Heart left ventricle (tissue), 16 donors: ENCODE results near the gene ZNF669. TPM values are rescaled to one million over a fixed set of nuclear protein-coding genes. Genes with fewer than 3 reads are reported as not detected.
A peak's percentile ranks its signal among the peaks of the same experiment; 100 is the strongest.

Experiments used
- ATAC-seq, 4 donors: fragments of 200-7000 bp; cut with Tn5 transposase; one replicate each; pipeline ENCODE4 v1.9.1; 2020 to 2022; ENCODE audit warnings: moderate library complexity in 4 of 4, mild to moderate bottlenecking in 3 of 4, moderate number of reproducible peaks in 1 of 4
- DNase-seq, 5 donors: peaks; one replicate each; pipeline ENCODE4 v3.0.0-alpha.2; 2020
- H3K27ac ChIP-seq, 12 donors: fragments of 200-600 bp; sonication (generic) in 4 of 12; one replicate each; pipeline versions ENCODE4 v1.5.0 to v1.8.0; 2016 to 2022; ENCODE audit warnings: mild to moderate bottlenecking in 2 of 12
- H3K27me3 ChIP-seq, 9 donors: fragments of 200-600 bp; sonication (generic) in 2 of 9; one replicate each; pipeline versions ENCODE4 v1.5.1 to v1.8.0; 2016 to 2022; ENCODE audit warnings: mild to moderate bottlenecking in 3 of 9
- H3K36me3 ChIP-seq, 9 donors: fragments of 200-600 bp; sonication (generic) in 2 of 9; one replicate each; pipeline versions ENCODE4 v1.5.0 to v1.8.0; 2018 to 2022; ENCODE audit warnings: mild to moderate bottlenecking in 2 of 9
- H3K4me1 ChIP-seq, 12 donors: fragments of 200-600 bp; sonication (generic) in 4 of 12; one replicate each; pipeline versions ENCODE4 v1.5.0 to v1.8.0; 2016 to 2022; ENCODE audit warnings: mild to moderate bottlenecking in 3 of 12
- H3K4me3 ChIP-seq, 12 donors: fragments of 200-600 bp; sonication (generic) in 4 of 12; one replicate each; pipeline versions ENCODE4 v1.5.0 to v1.8.0; 2017 to 2022; ENCODE audit warnings: mild to moderate bottlenecking in 9 of 12, moderate library complexity in 4 of 12
- H3K9me3 ChIP-seq, 12 donors: fragments of 200-600 bp; sonication (generic) in 4 of 12; one replicate each; pipeline versions ENCODE4 v1.5.0 to v1.8.0; 2016 to 2022; ENCODE audit warnings: mild to moderate bottlenecking in 1 of 12
- POLR2A ChIP-seq, 2 donors: fragments of 450-650 bp; IDR thresholded peaks; one replicate each; pipeline ENCODE4 v1.6.1; 2017; ENCODE audit warnings: antibody characterized with exemption in 2 of 2, mild to moderate bottlenecking in 2 of 2, moderate library complexity in 2 of 2
- WGBS, 4 donors: extraction: QIAGEN DNeasy Blood & Tissue Kit in 2 of 4; methylation state at CpG; one replicate each; pipeline versions ENCODE4 v1.1.5 to v1.1.7; 2013 to 2018; 5-methylcytosine and 5-hydroxymethylcytosine counted together
- intact Hi-C, 10 donors: fragments of 100-400 bp; cut with DNase I; formaldehyde crosslinking; loops; one replicate each; pipeline versions ENCODE4 v1.11.1 to v1.14.2; 2022
- polyA plus RNA-seq, 2 donors: library from polyadenylated mRNA; stranded (reverse); fragments of 200-250 nt; gene quantifications; one replicate each; pipeline ENCODE4 v1.2.3, GENCODE V29; 2013
- total RNA-seq, 9 donors: library from RNA; depleted of rRNA in 2 of 9; stranded (reverse); fragments of >200 nt in 2 of 9; fragmentation: NEBNext Ultra II Directional in 3 of 9; extraction: Animal tissue kit (Norgen Biotek cat#: 25700) in 3 of 9; gene quantifications; one replicate each; pipeline versions ENCODE4 v1.1.0 to v1.2.4, GENCODE V29; 2016 to 2023
- TF ChIP-seq, protein P1 (sequence below), 12 donors: fragments of 200-600 bp; sonication (generic) in 4 of 12; IDR thresholded peaks; one replicate each; pipeline versions ENCODE4 v1.5.0 to v1.8.0; 2018 to 2022; ENCODE audit warnings: antibody characterized with exemption in 12 of 12, mild to moderate bottlenecking in 5 of 12
- donor health status: ischemic (EF 13 %, LVEDD 7.1; RV severe dilation, severe dysfunction).
- donor health status: healthy with polysubstance abuse.
- donor health status: DM: no; HTN: yes; CAD: no.
- donor health status: DM: no; HTN: no; CAD: no.
- donor health status: ischemic (EF 25% LVEDD 6.9; RV normal size, moderate dysfunction).
- donor health status: ischemic (EF 25% LVEDD 5.7; RV mildly dilated, moderate dysfunction).
- donor health status: healthy.
- donor health status: DM: yes; HTN: yes; CAD: no.
- donor health status: ischemic (EF 35%, LVEDD 5.7; RV mildly dilated, moderate dysfunction).
- donor health status: nonischemic (EF 11% LVEDD 7.7; RV severe dilation, severe dysfunction).
- donor health status: DM: yes; HTN: yes; CAD: no.
- donor health status: PGD.
- donor health status: ischemic (EF 29% LVEDD 5.4; RV normal size, mild dysfunction).
- donor health status: nonischemic (EF 23%, LVEDD 6.1; RV moderate dilation, normal function).

Gene ZNF669
- total and polyA plus RNA-seq, 11 donors: 1.5 to 5.4 (median 3.2) TPM

DNA sequence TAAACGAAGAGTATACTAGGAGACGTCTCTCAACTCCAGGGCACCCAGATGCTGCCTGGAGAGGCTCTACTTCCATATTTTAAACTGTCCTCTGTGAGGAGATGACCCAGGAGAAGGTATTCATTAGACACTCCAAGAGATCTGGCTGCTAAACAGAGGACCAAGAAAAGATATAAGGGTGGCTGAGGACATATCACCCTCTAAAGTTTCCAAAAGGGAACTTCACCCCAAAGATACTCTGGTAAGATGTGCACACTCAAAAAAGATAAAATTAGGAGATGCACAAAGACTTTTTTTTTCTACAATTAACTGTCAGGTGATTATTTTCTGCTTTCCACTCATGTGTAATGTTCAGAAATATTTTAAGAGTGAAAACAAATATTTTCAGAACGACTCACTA lies 26.9 kb downstream of the ZNF669 start:
- Histone ChIP-seq H3K27ac (no peak overlapping the region), H3K4me1 (peaks cover 0 to 21% (median 11%) of the 10 kb centered on the region in 12 donors), H3K9me3 (peaks cover 0 to 3% (median 0%) of the 10 kb centered on the region in 12 donors), H3K4me3 (peak overlapping the region in 5 of 12 donors; percentile 78 to 98 (median 91)), H3K27me3 (no peaks in the 10 kb centered on the region), H3K36me3 (no peaks in the 10 kb centered on the region)
- WGBS, 4 donors: 74 to 84% (median 78%) methylated on average over 3 of the region's 3 CpGs
- DNase-seq (no peak), ATAC-seq (no peak)
- no peak for TF ChIP-seq POLR2A (IDR thresholded peaks at IDR 0.05)
- TF ChIP-seq, protein P1, sequence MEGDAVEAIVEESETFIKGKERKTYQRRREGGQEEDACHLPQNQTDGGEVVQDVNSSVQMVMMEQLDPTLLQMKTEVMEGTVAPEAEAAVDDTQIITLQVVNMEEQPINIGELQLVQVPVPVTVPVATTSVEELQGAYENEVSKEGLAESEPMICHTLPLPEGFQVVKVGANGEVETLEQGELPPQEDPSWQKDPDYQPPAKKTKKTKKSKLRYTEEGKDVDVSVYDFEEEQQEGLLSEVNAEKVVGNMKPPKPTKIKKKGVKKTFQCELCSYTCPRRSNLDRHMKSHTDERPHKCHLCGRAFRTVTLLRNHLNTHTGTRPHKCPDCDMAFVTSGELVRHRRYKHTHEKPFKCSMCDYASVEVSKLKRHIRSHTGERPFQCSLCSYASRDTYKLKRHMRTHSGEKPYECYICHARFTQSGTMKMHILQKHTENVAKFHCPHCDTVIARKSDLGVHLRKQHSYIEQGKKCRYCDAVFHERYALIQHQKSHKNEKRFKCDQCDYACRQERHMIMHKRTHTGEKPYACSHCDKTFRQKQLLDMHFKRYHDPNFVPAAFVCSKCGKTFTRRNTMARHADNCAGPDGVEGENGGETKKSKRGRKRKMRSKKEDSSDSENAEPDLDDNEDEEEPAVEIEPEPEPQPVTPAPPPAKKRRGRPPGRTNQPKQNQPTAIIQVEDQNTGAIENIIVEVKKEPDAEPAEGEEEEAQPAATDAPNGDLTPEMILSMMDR (IDR thresholded peaks at IDR 0.05): no peak
- intact Hi-C loops: loop anchor here in 2 of 10 donors (5.0 to 10.0 kb wide), 2 partner anchors 135 to 142 kb away; partner anchors contain the start of gene AHCTF1 (in 2 of the 2)

DNA sequence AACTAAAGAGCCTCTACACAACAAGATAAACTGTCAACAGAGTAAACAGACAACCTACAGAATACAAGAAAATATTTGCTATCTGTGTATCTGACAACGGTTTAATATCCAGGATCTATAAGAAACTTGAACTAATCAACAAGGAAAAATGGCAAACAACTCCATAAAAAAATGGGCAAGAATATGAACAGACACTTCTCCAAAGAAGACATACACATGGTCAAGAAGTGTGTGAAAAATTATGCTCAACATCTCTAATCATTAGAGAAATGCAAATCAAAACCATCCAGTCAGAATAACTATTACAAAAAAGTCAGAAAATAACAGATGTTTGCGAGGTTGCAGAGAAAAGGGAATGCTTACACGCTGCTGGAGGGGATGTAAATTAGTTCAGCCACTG lies 33.5 kb downstream of the ZNF669 start:
- no peak for TF ChIP-seq POLR2A (IDR thresholded peaks at IDR 0.05)
- TF ChIP-seq, protein P1 (IDR thresholded peaks at IDR 0.05): no peak
- H3K27ac ChIP-seq: no peak overlapping the region
- peaks cover 0 to 30% (median 0%) of the 10 kb centered on the region in 12 donors for H3K9me3 ChIP-seq
- DNase-seq: no peak
- WGBS, 4 donors: 77 to 99% (median 88%) methylated on average over 3 of the region's 3 CpGs
- no peak for ATAC-seq
- no peaks in the 10 kb centered on the region for H3K27me3 ChIP-seq
- no peak overlapping the region for H3K4me3 ChIP-seq
- no peaks in the 10 kb centered on the region for H3K4me1 ChIP-seq
- intact Hi-C loops: loop anchor here in 2 of 10 donors (10.0 kb wide), 1 partner anchor 136 kb away; the partner anchor contains the start of gene AHCTF1 (in 2 of the 2)
- no peaks in the 10 kb centered on the region for H3K36me3 ChIP-seq

DNA sequence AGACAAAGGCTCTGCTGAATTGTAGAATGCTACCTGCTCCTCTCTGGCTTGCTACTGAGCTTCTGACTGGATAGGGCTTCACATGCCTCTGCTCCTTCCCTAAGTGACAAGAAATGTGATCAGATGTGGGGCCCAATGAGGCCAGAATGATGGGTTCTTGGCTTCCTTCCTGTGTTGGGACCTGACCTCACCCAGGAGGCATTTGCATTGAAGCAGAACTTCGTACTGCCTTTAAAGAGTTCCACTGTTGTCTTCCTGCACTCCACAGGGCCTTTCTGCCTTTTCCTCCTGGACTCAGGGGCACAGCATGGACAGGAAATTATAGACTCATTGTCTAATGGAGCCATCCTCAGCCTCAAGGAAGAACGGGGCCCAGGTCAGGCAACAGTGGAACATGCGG lies 39.9 kb downstream of the ZNF669 start:
- intact Hi-C loops: no loop called here
- WGBS, 4 donors: 64 to 76% (median 69%) methylated on average over 3 of the region's 3 CpGs
- ATAC-seq (no peak), DNase-seq (no peak)
- H3K36me3 ChIP-seq: no peaks in the 10 kb centered on the region
- no peaks in the 10 kb centered on the region for H3K27me3 ChIP-seq
- H3K9me3 ChIP-seq: peaks cover 0 to 37% (median under 1%) of the 10 kb centered on the region in 12 donors
- H3K4me3 ChIP-seq: no peak overlapping the region
- no peak overlapping the region for H3K27ac ChIP-seq
- TF ChIP-seq, protein P1 (IDR thresholded peaks at IDR 0.05): no peak
- TF ChIP-seq POLR2A (IDR thresholded peaks at IDR 0.05): no peak
- peaks cover 0 to 5% (median 0%) of the 10 kb centered on the region in 12 donors for H3K4me1 ChIP-seq

DNA sequence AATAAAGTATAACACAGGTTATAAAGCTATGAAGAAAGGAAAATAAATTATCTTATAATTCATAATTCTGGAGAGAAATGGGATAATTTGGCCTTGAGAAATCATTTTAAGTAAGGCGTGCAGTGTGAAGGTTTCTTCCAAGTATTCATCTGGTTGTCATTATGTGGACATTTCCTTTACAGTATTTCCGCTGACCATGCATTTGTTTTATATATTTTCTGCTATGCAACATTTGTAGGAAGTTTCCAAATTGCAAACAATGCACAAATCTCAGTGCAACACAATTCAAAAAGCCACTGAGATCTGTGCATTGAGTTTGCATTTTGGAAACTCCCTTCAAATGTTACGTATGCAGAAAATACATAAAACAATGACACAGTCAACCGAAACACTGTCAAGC lies 43.4 kb downstream of the ZNF669 start:
- no peak overlapping the region for H3K27ac ChIP-seq
- H3K4me3 ChIP-seq: no peak overlapping the region
- WGBS, 4 donors: 93 to 95% (median 95%) methylated on average over 4 of the region's 4 CpGs
- H3K4me1 ChIP-seq: peaks cover 0 to 5% (median 0%) of the 10 kb centered on the region in 12 donors
- DNase-seq (no peak), ATAC-seq (no peak)
- TF ChIP-seq, protein P1 (IDR thresholded peaks at IDR 0.05): no peak
- no peak for TF ChIP-seq POLR2A (IDR thresholded peaks at IDR 0.05)
- H3K27me3 ChIP-seq: no peaks in the 10 kb centered on the region
- H3K9me3 ChIP-seq: peaks cover 0 to 59% (median 1%) of the 10 kb centered on the region in 12 donors
- intact Hi-C loops: no loop called here
- H3K36me3 ChIP-seq: no peaks in the 10 kb centered on the region
